Right atrium auricular region (tissue), 2 donors: ENCODE data around the gene MAP2K5. TPM values are rescaled to one million over a fixed set of nuclear protein-coding genes. Genes with fewer than 3 reads are reported as not detected.

Experiments
- DNase-seq: peaks from one replicate; pipeline ENCODE4 v3.0.0-alpha.2; 2019; ENCODE audit warnings: low spot score
- H3K27ac ChIP-seq, 2 donors: fragments of 200-600 bp; sonication (generic); 1 replicate in 1 of 2; 2 replicates in 1 of 2; pipeline ENCODE4 v1.5.1; 2016 to 2019
- H3K27me3 ChIP-seq, 2 donors: fragments of 200-600 bp; sonication (generic); one replicate each; pipeline versions ENCODE4 v1.5.1 to v1.6.0; 2017 to 2019
- H3K36me3 ChIP-seq: fragments of 200-600 bp; sonication (generic); one replicate; pipeline ENCODE4 v1.5.1; 2016
- H3K4me1 ChIP-seq, 2 donors: fragments of 200-600 bp; sonication (generic); one replicate each; pipeline versions ENCODE4 v1.5.1 to v1.6.0; 2017 to 2019
- H3K4me3 ChIP-seq, 2 donors: fragments of 200-600 bp; sonication (generic); 1 replicate in 1 of 2; 2 replicates in 1 of 2; pipeline ENCODE4 v1.5.1; 2017 to 2019; ENCODE audit warnings: mild to moderate bottlenecking in 1 of 2, moderate library complexity in 1 of 2
- H3K9me3 ChIP-seq, 2 donors: fragments of 200-600 bp; sonication (generic); one replicate each; pipeline ENCODE4 v1.5.1; 2019
- CTCF ChIP-seq, 2 donors: fragments of 200-600 bp; sonication (generic); IDR thresholded peaks; one replicate each; pipeline ENCODE4 v1.5.1; 2019; ENCODE audit warnings: antibody characterized with exemption in 2 of 2
- total RNA-seq, 2 donors: library from RNA; depleted of rRNA; stranded (reverse); fragments of >200 nt; gene quantifications; one replicate each; pipeline ENCODE4 v1.1.0, GENCODE V29; 2016

The MAP2K5 gene
- total RNA-seq, 2 donors from 2014 or later, result 5.8 to 6.7 TPM

DNA sequence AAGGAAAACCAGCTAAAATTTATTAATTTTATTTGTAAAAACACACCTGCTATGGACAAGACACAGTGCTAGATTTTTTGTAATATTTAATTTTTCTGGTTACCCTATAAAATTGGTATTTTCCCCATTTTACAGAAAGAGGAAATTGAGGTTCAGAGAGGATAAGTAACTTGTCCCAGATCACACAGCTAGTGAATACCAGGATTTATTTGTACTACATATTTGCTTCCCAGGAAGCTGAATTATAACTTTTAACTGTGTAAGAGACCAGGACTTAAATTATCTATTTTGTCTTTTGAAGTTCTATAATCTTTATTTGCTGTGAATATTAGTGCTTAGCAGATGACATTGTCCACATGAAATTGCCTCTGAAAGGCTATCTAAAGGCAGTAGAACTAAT, 49.7 kb downstream of the MAP2K5 start:
- DNase-seq, result no peak
- Histone ChIP-seq H3K36me3 (peaks cover 24% of the 10 kb centered on the region), H3K4me3 (no peak overlapping the region), H3K9me3 (no peaks in the 10 kb centered on the region), H3K27me3 (no peaks in the 10 kb centered on the region), H3K27ac (no peak overlapping the region), H3K4me1 (no peaks in the 10 kb centered on the region)
- TF ChIP-seq CTCF (IDR thresholded peaks at IDR 0.05), result no peak

- peaks cover 13% of the 10 kb centered on the region for H3K36me3 ChIP-seq
- DNase-seq, result no peak
- H3K4me3 ChIP-seq, result no peak overlapping the region
- no peaks in the 10 kb centered on the region for H3K4me1 ChIP-seq
- no peaks in the 10 kb centered on the region for H3K9me3 ChIP-seq
- H3K27me3 ChIP-seq, result no peaks in the 10 kb centered on the region
- H3K27ac ChIP-seq, result no peak overlapping the region
- TF ChIP-seq CTCF (IDR thresholded peaks at IDR 0.05), result no peak
These were observed 51.1 kb downstream of the MAP2K5 start for GRCh38 chr15:67593562-67593961.

DNA sequence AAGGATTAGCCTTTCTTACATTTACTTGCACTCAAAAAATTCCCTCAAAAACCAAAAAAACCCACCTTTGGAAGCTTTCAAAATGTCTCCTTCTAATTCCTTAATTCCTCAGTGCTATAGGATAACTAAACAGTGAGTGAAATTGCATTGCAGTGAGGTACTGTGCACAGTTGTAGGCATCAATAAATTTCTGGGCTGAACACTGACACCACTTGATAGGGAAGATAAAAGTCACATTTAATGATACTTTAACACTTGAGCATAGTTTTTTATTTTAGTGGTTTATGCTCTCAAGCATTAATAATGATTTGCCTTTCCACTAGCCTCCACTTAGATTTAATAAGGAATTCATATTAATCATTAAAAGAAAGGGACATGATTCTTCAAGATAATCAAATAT, 52.3 kb downstream of the MAP2K5 start:
- no peaks in the 10 kb centered on the region for H3K9me3 ChIP-seq
- H3K4me1 ChIP-seq, result no peaks in the 10 kb centered on the region
- TF ChIP-seq CTCF (IDR thresholded peaks at IDR 0.05), result no peak
- no peaks in the 10 kb centered on the region for H3K27me3 ChIP-seq
- no peak for DNase-seq
- H3K36me3 ChIP-seq, result peaks cover 19% of the 10 kb centered on the region
- no peak overlapping the region for H3K27ac ChIP-seq
- H3K4me3 ChIP-seq, result no peak overlapping the region

DNA sequence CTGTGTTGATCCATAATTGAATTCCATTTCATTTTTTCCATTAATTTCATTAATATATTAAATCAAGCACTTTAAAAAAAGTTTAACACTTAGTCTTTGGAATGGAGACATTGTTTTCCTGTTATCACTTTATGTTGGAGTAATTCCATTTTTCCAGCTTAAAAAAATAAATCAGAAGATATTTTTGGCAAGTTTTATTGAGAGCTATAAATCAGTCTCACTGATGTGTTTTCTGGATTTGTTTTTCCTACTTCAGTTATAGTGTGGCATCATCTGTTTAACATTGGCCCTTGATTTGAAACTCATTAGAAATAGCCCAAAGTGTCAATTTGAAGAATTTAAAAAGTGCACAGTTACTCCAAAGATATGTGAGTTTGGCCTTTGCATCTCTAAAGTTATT, 53.1 kb downstream of the MAP2K5 start:
- no peak overlapping the region for H3K4me3 ChIP-seq
- no peaks in the 10 kb centered on the region for H3K4me1 ChIP-seq
- H3K36me3 ChIP-seq, result peaks cover 23% of the 10 kb centered on the region
- H3K27ac ChIP-seq, result no peak overlapping the region
- no peak for TF ChIP-seq CTCF (IDR thresholded peaks at IDR 0.05)
- DNase-seq, result no peak
- no peaks in the 10 kb centered on the region for H3K27me3 ChIP-seq
- no peaks in the 10 kb centered on the region for H3K9me3 ChIP-seq

DNA sequence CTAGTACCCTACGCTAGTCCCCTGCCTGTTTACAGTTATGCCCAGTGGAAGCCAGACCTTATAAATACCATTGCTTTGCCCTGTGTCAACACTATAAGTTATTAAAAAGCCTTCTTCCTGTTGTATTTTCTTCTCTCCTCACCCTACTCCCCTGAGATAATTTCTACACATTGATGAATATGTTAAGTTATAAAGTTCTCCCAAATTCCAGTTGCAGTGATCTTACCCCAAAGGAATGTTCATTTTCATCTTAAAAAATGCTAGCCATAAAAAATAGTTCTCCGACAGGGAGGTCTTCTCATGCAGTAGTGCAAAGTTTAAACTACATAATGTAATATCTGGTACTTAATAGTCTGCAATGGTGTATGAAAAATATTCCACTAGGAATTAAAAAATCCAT, 58.6 kb downstream of the MAP2K5 start:
- peaks cover 18% of the 10 kb centered on the region for H3K36me3 ChIP-seq

More for the DNA sequence above, 58.6 kb downstream of the MAP2K5 start:
- no peak overlapping the region for H3K4me3 ChIP-seq
- H3K27me3 ChIP-seq, result no peaks in the 10 kb centered on the region
- TF ChIP-seq CTCF (IDR thresholded peaks at IDR 0.05), result no peak
- no peak overlapping the region for H3K27ac ChIP-seq
- H3K4me1 ChIP-seq, result no peaks in the 10 kb centered on the region
- DNase-seq, result no peak
- no peaks in the 10 kb centered on the region for H3K9me3 ChIP-seq
